ENCODE data around the gene NPC2. TPM values are rescaled to one million over a fixed set of nuclear protein-coding genes. Genes with fewer than 3 reads are reported as not detected.
"Not testable (repeated sequence)": the region's sequence is repeated elsewhere in the genome, so short reads cannot be mapped to it uniquely, and the experiment has no call there.

The NPC2 gene
- total RNA-seq, result 100 to 1,000 TPM; 406 to 455 TPM

DNA sequence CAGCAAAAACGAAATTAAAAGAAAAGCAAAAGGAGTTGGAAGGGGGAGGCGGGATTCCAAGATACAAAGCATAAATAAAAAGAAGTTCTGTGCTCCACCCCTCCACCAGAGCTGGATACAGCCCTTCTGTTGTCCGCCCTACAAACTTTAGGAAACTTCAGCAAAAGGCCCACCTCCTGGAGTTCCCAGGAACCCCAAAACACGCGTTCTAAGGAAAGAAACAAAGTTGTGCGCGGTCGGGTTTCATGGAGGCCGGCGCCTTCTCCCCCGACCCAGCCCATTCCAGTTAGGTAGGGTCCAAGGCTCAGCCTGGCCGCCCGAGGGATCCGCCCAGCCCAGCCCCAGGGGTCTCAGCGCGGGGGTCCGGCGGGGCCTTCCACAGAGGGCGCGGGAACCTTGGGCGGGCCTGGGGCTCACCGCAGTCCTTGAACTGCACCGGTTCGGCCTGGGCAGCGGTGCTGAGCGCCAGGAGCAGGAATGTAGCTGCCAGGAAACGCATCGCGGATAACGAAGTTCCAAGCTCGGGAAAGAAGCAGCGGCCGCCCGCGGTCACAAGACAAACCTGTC lies at the start of gene NPC2:
NPC2 (minus strand) TSS at position 530 of the 567 bp plus-strand sequence; CDS start at position 499, 31 bp downstream.
- H3K27me3 ChIP-seq (replicated peaks; ENCODE audit: insufficient read depth), result no peaks in the 10 kb centered on the region
- TF ChIP-seq, protein P1, sequence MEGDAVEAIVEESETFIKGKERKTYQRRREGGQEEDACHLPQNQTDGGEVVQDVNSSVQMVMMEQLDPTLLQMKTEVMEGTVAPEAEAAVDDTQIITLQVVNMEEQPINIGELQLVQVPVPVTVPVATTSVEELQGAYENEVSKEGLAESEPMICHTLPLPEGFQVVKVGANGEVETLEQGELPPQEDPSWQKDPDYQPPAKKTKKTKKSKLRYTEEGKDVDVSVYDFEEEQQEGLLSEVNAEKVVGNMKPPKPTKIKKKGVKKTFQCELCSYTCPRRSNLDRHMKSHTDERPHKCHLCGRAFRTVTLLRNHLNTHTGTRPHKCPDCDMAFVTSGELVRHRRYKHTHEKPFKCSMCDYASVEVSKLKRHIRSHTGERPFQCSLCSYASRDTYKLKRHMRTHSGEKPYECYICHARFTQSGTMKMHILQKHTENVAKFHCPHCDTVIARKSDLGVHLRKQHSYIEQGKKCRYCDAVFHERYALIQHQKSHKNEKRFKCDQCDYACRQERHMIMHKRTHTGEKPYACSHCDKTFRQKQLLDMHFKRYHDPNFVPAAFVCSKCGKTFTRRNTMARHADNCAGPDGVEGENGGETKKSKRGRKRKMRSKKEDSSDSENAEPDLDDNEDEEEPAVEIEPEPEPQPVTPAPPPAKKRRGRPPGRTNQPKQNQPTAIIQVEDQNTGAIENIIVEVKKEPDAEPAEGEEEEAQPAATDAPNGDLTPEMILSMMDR (IDR thresholded peaks at IDR 0.05), result no peak
- H3K4me1 ChIP-seq (ENCODE audit: control insufficient read depth in 1 of 2, low read depth in 2 of 2), result peaks cover 26 to 55% of the 10 kb centered on the region in 2 donors
- H3K4me3 ChIP-seq, result peak within 1 kb of the TSS; percentile 90
- no peaks in the 10 kb centered on the region for H3K36me3 ChIP-seq
- peak within 1 kb of the TSS; percentile 91 to 93 for H3K27ac ChIP-seq
- no peaks in the 10 kb centered on the region for H3K9me3 ChIP-seq
- DNase-seq (ENCODE audit: low spot score) (no peak), ATAC-seq (ENCODE audit: insufficient number of reproducible peaks, low FRiP score, low read depth) (no peak)

DNA sequence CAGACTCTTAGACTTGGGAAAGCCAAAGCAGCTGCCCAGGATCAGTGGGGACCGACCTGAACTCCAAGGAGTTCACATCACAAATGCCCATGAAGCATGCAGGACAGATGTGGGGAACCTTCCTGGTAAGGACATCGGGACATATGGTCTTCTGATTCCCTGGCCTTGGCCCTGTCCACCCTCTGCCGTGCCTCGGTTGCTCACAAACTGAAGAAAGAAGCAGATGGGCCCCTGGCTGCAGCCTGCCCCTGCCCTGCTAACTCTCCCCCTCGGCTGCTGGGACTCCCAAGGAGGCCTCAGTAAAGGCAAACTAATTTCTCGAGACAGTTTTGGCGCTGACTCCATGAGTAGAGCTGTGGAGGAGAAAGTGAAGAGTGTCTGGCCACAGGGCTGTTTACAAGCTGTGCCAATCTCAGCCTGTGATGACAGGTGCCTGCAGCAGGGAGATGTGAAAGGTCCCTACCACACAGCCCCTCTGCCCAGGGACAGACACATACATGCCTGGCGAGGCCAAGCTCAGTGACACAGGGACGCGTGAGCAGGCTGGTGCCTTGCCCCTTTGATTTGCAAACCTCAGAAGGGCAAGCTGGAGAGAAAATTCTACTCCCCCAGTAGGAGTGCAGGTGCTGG lies 49.1 kb upstream of the NPC2 start:
- Histone ChIP-seq H3K27ac (peak overlapping the region in 1 of 2 donors; percentile 3), H3K9me3 (no peaks in the 10 kb centered on the region), H3K36me3 (peaks cover 57% of the 10 kb centered on the region), H3K4me1 (ENCODE audit: control insufficient read depth in 1 of 2, low read depth in 2 of 2) (peaks cover 0 to 16% of the 10 kb centered on the region in 2 donors), H3K27me3 (replicated peaks; ENCODE audit: insufficient read depth) (no peaks in the 10 kb centered on the region), H3K4me3 (no peak overlapping the region)
- DNase-seq (ENCODE audit: low spot score) (no peak), ATAC-seq (ENCODE audit: insufficient number of reproducible peaks, low FRiP score, low read depth) (no peak)
- TF ChIP-seq, protein P1 (IDR thresholded peaks at IDR 0.05), result no peak

DNA sequence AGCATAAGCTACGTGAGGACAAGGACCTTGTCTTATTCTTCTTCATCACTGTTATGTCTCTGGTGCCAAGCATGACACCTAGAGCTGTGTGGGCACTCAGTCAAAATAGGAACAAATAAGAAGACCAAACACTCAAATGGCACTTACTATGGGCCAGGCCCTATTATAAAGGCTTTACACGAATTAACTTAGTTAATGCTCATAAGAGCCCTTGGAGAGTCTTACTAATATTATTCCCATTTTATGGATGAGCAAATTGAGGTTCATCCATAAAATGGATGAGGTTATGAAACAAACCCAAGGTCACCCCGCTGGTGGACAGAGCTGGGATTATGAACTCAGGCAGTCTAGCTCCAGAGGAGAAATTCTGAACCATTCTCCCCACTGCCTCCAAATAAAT lies 48.1 kb upstream of the NPC2 start:
- Histone ChIP-seq H3K27ac (no peak overlapping the region), H3K27me3 (replicated peaks; ENCODE audit: insufficient read depth) (no peaks in the 10 kb centered on the region), H3K9me3 (no peaks in the 10 kb centered on the region), H3K36me3 (peaks cover 50% of the 10 kb centered on the region), H3K4me3 (no peak overlapping the region), H3K4me1 (ENCODE audit: control insufficient read depth in 1 of 2, low read depth in 2 of 2) (peaks cover 0 to 7% of the 10 kb centered on the region in 2 donors)
- TF ChIP-seq, protein P1 (IDR thresholded peaks at IDR 0.05), result no peak
- DNase-seq (ENCODE audit: low spot score), result no peak
- no peak for ATAC-seq (ENCODE audit: insufficient number of reproducible peaks, low FRiP score, low read depth)

DNA sequence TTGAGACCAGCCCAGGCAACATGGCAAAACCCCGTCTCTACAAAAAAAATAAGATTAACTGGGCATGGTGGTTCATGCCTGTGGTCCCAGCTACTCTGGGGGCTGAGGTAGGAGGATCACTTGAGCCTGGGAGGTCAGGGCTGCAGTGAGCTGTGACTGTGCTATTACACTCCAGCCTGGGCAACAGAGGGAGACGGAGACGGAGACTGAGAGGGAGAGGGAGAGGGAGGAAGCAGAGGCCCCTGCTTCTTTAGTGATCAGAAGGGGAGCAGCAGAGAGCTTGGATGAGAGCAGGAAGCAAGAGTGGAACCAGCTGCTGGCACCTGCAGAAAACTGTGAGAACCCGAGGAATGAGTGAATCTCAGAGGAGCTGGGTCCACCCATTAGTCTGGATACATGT lies 46.4 kb upstream of the NPC2 start:
- Histone ChIP-seq H3K27me3 (replicated peaks; ENCODE audit: insufficient read depth) (no peaks in the 10 kb centered on the region), H3K4me3 (no peak overlapping the region), H3K4me1 (ENCODE audit: control insufficient read depth in 1 of 2, low read depth in 2 of 2) (no peaks in the 10 kb centered on the region), H3K9me3 (no peaks in the 10 kb centered on the region), H3K27ac (peak overlapping the region; percentile 43 to 47), H3K36me3 (peaks cover 60% of the 10 kb centered on the region)
- TF ChIP-seq, protein P1 (IDR thresholded peaks at IDR 0.05), result no peak
- ATAC-seq (ENCODE audit: insufficient number of reproducible peaks, low FRiP score, low read depth) (no peak), DNase-seq (ENCODE audit: low spot score) (no peak)

DNA sequence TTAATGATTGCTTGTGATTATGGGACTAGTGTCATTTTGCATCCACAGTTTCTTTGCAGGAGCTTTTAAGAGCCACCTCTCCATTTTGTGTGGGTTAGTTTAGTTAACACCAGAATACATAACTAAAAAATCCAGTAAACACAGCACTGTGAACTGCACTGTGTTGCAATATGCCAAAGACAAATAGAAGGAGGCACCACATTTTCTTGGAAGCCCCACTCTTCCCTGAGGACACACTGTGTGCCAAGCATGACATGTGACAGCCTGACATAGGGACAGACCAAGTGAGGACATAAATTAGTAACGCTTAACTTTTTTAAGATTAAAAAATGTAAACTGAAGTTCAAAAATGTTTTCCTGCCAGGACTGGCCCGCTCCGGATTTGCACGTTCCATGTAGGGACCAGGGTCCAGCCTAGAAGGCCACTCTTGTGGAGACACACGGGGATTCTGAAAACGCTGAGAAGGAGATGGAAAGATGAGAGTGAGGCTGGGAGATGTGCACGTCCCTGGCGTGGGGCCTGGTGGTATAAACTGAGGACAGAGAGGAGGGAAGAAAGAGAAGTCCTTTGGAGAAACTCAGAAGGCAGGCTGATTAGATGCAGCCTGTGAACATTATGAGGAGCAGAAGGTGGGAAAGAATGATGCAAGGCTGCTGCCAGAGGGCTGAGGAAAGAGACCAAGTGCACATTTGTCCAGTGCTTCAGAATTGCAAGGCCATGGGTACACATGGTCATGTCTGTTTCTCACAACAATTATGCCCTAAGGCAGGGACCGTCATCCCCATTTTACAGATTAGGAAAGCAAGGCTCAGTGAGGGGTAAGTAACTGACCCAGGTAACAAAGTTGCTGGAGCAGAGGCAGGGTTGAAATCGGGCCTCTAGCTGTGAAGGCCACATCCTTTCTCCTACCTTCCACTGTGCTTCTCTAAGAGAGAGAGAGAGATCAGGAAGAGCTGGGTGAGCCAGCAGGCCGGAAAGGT lies 45.6 kb upstream of the NPC2 start:
- TF ChIP-seq, protein P1 (IDR thresholded peaks at IDR 0.05), result no peak
- peaks cover 60% of the 10 kb centered on the region for H3K36me3 ChIP-seq

DNA sequence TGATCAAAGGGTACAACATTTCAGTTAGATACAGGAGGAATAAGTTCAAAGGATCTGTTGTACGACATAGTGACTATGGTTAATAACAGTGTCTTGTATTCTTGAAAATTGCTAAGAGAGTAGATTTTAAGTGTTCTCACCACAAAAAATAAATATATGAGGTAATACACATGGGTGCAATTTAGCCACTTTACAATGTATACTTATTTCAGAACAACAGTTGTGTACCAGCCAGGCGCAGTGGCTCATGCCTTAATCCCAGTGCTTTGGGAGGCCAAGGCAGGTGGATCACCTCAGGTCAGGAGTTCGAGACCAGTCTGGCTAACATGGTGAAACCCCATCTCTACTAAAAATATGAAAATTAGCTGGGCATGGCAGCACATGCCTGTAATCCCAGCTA lies 43.2 kb upstream of the NPC2 start:
- ATAC-seq (ENCODE audit: insufficient number of reproducible peaks, low FRiP score, low read depth); H3K9me3 ChIP-seq; DNase-seq (ENCODE audit: low spot score); H3K27me3 ChIP-seq (replicated peaks; ENCODE audit: insufficient read depth); H3K4me1 ChIP-seq (ENCODE audit: control insufficient read depth in 1 of 2, low read depth in 2 of 2); H3K4me3 ChIP-seq: not testable (repeated sequence)
- peak overlapping the region in 1 of 2 donors; percentile 21 for H3K27ac ChIP-seq
- H3K36me3 ChIP-seq, result peaks cover 77% of the 10 kb centered on the region

More for the DNA sequence above, 45.6 kb upstream of the NPC2 start:
- Histone ChIP-seq H3K27me3 (replicated peaks; ENCODE audit: insufficient read depth) (no peaks in the 10 kb centered on the region), H3K27ac (peak overlapping the region; percentile 43 to 47), H3K9me3 (no peaks in the 10 kb centered on the region), H3K4me3 (no peak overlapping the region), H3K4me1 (ENCODE audit: control insufficient read depth in 1 of 2, low read depth in 2 of 2) (no peaks in the 10 kb centered on the region)
- no peak for ATAC-seq (ENCODE audit: insufficient number of reproducible peaks, low FRiP score, low read depth)
- DNase-seq (ENCODE audit: low spot score), result no peak

All from thoracic aorta (tissue), 2 donors.